Measurements from ENCODE around the gene KHDC3L. TPM values are rescaled to one million over a fixed set of nuclear protein-coding genes. Genes with fewer than 3 reads are reported as not detected.

Gene KHDC3L
- not detected in 2 replicates for total RNA-seq (ENCODE audit: low replicate concordance)

GRCh38 chr6:73362358-73362757 is at the start of gene KHDC3L:
Gene KHDC3L, plus strand, starts transcription at chr6:73362658. Its CDS starts 72 bp downstream, at chr6:73362730.
- no peak within 1 kb of the TSS for H3K4me3 ChIP-seq (ENCODE audit: low read depth, low read length)
- TF ChIP-seq CTCF (IDR thresholded peaks at IDR 0.05; ENCODE audit: insufficient read depth, low read length), result no peak
- DNase-seq (ENCODE audit: low read depth), result no peak

GRCh38 chr6:73314577-73315492 is 47.6 kb upstream of the KHDC3L start:
- no peak overlapping the region for H3K4me3 ChIP-seq (ENCODE audit: low read depth, low read length)
- DNase-seq (ENCODE audit: low read depth), result no peak
- TF ChIP-seq CTCF (IDR thresholded peaks at IDR 0.05; ENCODE audit: insufficient read depth, low read length), result no peak

GRCh38 chr6:73323323-73323722 is 39.1 kb upstream of the KHDC3L start:
- no peak overlapping the region for H3K4me3 ChIP-seq (ENCODE audit: low read depth, low read length)
- TF ChIP-seq CTCF (IDR thresholded peaks at IDR 0.05; ENCODE audit: insufficient read depth, low read length), result no peak
- DNase-seq (ENCODE audit: low read depth), result no peak

- no peak for TF ChIP-seq CTCF (IDR thresholded peaks at IDR 0.05; ENCODE audit: insufficient read depth, low read length)
- H3K4me3 ChIP-seq (ENCODE audit: low read depth, low read length), result no peak overlapping the region
- no peak for DNase-seq (ENCODE audit: low read depth)
These were observed 36.8 kb upstream of the KHDC3L start for GRCh38 chr6:73325656-73326055.

- TF ChIP-seq CTCF (IDR thresholded peaks at IDR 0.05; ENCODE audit: insufficient read depth, low read length), result no peak
- no peak overlapping the region for H3K4me3 ChIP-seq (ENCODE audit: low read depth, low read length)
- no peak for DNase-seq (ENCODE audit: low read depth)
These were observed 33.7 kb upstream of the KHDC3L start for GRCh38 chr6:73328790-73329189.

GRCh38 chr6:73329201-73329600 is 33.3 kb upstream of the KHDC3L start:
- no peak for DNase-seq (ENCODE audit: low read depth)
- TF ChIP-seq CTCF (IDR thresholded peaks at IDR 0.05; ENCODE audit: insufficient read depth, low read length), result no peak
- no peak overlapping the region for H3K4me3 ChIP-seq (ENCODE audit: low read depth, low read length)

Measured in fibroblast of the aortic adventitia (primary cell).